Subcutaneous adipose tissue (tissue), 4 donors: ENCODE measurements around the gene AGAP3. TPM values are rescaled to one million over a fixed set of nuclear protein-coding genes. Genes with fewer than 3 reads are reported as not detected.

Experiments
- total RNA-seq, 4 donors: library from RNA; depleted of rRNA; stranded (reverse); fragments of >200 nt; gene quantifications; one replicate each; pipeline ENCODE4 v1.1.0, GENCODE V29; 2016
- TF ChIP-seq, protein P1 (sequence below): fragments of 450-650 bp; IDR thresholded peaks from one replicate; pipeline ENCODE4 v1.5.1; 2016; ENCODE audit warnings: low read depth, mild to moderate bottlenecking, control low read depth, antibody characterized with exemption, moderate library complexity

The AGAP3 gene
- total RNA-seq, 4 donors from 2014 or later, result 54.4 to 86.7 (median 62.7) TPM

DNA sequence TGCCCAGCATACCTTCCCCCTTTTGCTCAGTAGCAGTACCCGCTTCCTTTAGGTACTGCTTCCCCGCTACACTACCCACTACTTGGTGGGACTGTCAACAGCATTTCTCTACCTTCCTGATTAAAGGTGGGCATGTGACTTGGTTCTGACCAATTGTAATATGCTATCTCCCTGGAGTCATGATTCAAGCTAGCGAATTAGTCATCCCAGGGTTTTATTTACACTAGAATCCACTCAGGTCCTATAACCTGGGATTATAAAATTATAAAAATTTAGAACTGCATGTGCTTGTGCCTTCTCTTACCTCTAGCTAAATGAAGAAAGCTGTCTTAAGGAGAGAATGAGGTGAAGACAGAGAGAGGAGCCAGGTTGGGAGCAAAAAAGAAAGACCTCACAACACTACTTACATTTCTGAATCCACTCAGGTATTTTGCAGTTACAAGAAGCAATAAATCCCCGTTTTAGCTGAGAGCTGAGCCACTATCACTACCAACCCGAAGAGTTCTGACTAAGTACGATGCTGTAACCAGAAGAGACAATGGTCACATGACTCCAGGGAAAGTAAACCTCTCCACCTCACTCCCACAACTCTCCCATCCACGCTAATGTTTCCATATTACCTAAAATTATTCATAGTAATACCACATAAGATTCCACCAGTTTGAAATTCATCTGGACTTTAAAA lies 71.5 kb downstream of the AGAP3 start:
- TF ChIP-seq, protein P1, sequence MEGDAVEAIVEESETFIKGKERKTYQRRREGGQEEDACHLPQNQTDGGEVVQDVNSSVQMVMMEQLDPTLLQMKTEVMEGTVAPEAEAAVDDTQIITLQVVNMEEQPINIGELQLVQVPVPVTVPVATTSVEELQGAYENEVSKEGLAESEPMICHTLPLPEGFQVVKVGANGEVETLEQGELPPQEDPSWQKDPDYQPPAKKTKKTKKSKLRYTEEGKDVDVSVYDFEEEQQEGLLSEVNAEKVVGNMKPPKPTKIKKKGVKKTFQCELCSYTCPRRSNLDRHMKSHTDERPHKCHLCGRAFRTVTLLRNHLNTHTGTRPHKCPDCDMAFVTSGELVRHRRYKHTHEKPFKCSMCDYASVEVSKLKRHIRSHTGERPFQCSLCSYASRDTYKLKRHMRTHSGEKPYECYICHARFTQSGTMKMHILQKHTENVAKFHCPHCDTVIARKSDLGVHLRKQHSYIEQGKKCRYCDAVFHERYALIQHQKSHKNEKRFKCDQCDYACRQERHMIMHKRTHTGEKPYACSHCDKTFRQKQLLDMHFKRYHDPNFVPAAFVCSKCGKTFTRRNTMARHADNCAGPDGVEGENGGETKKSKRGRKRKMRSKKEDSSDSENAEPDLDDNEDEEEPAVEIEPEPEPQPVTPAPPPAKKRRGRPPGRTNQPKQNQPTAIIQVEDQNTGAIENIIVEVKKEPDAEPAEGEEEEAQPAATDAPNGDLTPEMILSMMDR, result no peak

DNA sequence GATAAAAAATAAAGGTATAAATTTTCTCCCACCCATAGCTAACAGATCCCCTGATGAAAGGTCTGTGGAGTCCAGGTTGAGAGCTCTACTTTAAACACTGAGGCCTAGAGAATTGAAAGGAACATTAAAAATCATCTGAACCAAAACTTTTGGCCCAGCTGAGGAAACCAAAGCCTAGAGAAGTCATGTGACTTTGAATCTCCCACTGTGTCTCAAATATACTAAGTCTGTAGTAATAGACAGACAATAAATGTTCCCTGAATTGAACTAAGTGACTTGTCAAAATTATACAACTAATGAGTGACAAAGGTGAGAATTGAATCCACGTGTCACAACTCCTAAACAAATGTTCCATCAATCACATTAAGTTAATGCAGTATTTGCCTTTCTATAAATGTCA lies 75.5 kb downstream of the AGAP3 start:
- TF ChIP-seq, protein P1, result no peak

- TF ChIP-seq, protein P1, result no peak
These were observed 80.4 kb downstream of the AGAP3 start for GRCh38 chr7:151166629-151167196.

DNA sequence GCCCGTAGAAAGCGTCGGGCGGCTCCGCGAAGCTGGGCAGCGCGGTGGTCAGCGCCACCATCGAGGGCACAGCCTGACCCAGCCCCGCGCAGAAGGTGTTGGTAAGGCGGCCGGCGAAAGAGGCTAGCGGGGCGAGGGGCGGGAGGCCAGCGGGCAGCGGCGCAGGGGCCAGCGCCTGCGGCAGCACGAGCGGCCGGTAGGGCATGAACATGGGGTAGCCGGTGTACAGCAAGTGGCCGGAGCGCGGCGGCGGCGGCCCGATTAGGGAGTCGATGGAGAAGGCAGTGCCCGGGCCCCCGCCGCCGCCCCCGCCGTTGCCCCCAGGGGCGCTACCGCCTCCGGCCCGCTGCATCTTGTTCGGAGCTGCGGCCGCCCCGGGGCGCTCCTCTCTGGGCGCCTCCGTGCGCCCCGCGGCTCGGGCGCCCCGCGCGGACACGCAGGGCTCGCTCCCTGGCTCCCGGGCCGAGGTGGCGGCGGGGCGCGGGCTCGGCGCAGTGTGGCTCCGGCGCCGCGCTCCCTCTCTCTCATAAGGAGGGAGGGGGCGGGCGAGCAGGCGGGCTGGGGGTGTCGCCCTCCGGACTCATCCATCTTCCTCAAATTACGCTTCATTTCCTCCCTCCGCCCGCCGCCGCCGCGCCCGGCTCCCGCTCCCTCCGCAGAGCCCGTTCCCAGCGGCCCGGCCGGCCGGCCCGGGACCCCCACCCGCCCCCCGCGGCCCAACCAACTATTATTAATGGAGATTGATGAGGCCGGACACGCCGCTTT lies 81.1 kb downstream of the AGAP3 start, which contains the start of gene GBX1:
Gene GBX1 (minus strand): TSS at position 498 of the 765 bp plus-strand sequence. CDS start 146 bp downstream, at position 352.
- TF ChIP-seq, protein P1, result no peak

DNA sequence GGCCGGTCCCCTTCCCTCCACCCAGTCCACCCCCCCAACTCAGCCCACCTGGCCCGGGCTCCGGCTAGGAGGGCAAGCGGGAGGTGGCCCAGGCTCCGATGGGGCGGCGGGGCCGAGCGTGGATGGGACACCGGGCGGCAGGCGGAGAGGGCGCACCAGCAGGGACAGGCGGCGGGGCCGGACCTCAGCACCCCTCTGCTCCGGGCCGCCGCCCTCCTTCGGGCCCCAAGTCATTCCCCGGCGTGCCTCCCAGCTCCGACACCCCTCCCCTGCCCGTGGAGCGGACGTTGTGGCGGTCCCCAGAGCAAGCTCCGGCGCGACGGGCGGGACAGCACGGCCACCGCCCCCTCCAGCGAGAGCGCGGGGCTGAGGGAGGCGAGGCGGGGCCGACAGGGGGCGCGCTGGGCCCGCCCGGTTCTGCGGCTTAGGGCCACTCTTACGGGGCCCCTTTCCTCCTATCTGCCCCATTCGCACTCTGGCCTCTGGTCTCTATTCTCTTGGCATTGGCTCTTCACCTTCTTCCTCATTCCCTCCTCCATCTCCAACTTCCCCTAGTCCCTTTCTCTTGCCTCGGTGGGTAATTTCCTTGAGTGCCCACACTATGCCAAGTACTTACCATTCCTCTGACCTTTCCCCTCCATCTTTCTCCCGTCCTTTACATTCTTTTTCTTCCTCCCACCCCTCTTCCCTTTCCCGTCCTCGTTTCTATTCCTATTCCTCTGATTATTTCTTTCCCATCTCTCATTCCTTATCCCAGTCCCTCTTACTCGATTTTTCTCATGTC lies 81.9 kb downstream of the AGAP3 start:
- TF ChIP-seq, protein P1, result no peak

DNA sequence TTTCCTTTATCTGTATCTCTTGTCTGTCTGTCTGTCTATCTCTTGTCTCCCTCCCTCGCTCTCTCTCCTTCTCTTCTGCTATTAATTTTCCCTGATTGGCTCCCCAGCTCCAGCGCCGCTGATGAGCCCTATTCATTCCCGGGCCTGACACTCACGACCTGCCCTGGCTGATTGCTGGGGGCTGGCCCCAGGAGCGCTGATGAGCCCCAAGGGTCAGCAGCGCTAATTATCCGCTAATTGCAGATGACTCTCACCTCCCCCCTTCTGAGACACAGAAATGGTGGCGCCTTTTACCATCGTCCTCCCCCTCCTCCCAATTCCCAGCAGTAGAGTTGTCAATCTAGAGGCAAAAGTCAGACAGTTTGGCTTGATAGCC lies 82.5 kb downstream of the AGAP3 start:
- TF ChIP-seq, protein P1, result no peak
